Measurements from ENCODE around the gene TCF15.

Gene TCF15

DNA sequence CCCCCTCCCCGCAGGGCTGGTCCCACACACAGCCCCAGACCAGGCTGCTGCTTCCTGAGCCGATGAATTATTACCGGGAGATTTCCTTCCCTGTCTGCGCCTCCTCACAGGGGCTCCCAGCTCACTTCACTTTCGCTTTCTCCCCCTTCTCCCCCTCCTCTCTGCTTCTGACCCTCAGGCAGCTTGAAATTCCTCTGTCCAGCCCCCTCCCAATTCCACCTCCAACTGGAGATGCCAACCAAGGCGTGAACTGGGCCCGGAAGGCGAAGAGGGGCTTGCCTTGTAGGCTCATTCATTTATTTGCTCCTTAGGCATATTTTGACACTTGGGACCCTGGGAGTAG lies 1.7 kb upstream of the TCF15 start:
- DNase-seq (ENCODE audit: low spot score) (no peak), FAIRE-seq (no peak)

DNA sequence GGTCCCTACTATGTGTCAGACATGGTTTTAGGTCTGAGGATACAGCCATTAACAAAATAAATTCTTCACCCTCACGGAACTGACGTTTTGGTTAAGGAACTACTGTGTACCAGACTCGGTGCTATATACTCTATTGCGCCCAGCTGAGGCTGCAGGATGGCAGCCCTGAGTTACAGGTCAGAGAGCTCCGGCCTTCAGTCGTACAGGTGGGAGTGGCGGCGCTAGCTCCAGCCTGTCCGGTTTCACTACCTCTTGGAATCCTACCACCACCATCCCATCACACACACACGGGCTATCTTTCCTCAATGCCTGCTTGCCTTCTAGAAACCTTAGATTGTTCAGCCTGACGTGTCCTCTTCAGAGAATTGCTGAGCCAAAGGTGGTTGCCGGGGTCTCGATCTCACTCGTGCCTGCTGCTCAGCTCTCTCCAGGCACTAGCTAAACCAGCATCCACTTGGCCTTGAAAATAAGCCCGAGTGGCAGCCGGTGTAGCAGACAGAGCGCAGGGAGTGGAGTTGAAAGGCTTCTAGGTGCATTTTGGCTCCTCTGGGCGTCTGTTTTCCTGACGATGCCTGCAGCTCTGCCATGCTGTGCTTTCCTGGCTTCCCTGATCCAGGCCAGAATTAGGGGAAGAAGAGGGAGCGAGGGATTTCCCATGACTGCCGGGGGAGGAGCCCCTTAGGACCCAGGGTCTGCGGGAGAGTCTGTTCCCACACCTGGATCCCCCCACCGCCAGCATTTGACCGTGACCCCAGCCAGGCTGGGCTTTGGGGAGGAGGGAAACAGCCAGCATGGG lies 1.1 kb upstream of the TCF15 start:
- no peak for DNase-seq (ENCODE audit: low spot score)

DNA sequence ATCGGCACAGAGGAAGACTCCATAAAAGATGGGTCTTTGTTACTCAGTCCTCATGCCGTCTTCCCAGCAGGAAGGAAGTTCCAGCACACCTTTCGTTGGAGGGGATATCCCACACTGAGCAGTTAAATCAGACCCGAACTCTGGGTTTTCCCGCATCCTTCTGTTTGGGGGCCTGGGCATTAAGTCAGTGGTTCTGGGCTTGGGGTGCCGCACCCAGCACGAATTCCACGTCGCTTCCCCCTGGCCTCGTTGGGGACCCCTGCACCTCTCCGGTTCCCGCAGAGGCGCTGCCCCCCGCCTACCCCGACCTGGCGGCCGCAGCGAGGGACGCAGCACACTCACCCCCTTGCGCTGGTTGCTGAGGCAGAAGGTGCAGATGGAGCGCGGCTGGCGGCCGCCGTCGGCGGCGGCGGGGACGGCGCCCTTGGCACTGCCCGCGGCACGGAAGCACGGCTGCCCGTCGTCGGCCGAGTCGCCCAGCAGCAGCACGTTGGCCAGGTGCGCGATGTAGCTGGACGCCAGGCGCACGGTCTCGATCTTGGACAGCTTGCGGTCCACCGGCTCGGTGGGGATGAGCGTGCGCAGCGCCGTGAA lies 641 bp downstream of the TCF15 start:
- FAIRE-seq (no peak), DNase-seq (ENCODE audit: low spot score) (no peak)

More for the DNA sequence above, 1.1 kb upstream of the TCF15 start:
- FAIRE-seq, result no peak

DNA sequence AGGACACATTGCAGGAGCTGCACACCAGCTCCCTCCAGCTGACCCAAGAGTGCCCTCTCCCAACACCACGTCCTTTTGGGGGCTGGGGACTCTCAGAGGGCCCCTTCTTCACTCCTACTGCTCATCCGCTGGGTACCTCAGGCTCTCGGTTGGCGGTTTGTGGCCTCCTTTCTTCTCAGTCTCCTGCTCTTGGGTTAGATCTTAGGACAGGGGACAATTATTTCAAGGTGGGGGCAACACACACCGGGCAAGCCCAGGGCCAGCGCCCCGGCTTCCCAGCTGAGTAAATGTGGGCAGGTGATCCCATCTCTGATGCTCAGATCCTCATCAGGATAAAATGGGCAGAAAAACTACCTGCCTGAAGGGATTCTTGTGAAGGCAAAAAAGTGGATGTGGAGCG lies 1.1 kb downstream of the TCF15 start:
- FAIRE-seq, result no peak
- no peak for DNase-seq (ENCODE audit: low spot score)

DNA sequence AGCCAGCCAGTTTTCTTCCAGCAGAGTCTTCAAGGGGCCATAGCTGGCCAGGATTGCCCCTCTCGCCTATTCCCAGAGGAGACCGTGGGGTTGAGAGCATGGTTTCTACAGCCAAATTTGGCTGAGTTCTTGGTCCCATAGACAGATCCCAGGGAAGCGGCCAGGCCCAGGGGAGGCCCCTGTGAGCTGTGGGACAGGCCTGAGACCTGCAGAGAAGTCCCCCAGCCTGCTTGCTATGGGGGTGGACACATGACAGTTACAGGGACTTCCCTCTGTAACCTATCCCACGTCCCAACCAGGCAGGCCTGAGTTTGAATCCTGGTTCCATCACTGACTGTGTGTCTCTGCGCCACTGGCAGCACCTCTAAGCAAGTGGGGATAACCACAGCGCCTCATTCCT lies 2.6 kb downstream of the TCF15 start:
- DNase-seq (ENCODE audit: low spot score) (no peak), FAIRE-seq (no peak)

DNA sequence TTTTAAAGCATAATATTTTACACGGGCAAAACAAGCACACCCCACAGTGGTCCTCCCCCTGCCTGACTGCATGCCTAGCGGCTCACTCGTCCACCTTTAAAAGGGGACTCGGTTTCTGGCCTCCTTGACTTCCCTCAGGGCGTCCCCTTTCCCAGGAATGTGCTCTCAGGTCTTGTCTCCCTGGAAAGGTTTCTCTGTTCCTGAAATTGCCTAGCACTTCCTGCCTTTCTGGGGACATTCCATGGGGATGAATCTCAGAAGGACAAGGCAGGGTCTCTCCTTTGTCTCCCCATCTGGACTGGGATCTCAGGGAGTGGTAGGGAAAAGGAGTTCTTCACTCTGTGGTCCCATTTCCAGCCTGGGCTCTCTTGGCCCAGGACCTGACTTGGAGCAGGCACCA lies 4.9 kb downstream of the TCF15 start:
- DNase-seq (ENCODE audit: low spot score) (no peak), FAIRE-seq (no peak)

DNA sequence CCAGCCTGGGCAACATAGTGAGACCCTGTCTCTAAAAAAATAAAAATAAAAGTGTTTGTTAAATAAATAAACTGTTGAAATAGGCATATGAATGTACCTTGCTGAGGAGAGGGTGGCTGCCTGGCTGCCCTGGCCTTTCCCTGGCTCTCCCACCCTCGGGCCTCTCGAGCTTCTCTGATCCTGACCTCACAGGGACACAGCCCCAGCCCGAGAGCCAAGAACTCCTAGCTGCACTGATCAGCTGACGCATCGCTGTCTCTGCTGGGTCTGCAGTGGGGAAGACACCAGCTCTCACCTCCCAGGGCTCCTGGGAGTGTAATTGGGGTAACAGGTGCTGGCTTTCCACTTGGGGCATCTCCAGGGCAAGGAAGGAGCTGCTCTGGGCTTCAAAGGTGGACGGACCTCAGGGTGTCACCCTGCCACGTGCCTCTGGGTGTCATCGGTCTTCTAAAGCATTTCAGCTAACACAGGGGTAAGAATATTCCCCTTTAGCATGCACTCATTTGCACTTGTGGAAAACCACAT lies 6.9 kb downstream of the TCF15 start:
- FAIRE-seq (no peak), DNase-seq (ENCODE audit: low spot score) (no peak)

DNA sequence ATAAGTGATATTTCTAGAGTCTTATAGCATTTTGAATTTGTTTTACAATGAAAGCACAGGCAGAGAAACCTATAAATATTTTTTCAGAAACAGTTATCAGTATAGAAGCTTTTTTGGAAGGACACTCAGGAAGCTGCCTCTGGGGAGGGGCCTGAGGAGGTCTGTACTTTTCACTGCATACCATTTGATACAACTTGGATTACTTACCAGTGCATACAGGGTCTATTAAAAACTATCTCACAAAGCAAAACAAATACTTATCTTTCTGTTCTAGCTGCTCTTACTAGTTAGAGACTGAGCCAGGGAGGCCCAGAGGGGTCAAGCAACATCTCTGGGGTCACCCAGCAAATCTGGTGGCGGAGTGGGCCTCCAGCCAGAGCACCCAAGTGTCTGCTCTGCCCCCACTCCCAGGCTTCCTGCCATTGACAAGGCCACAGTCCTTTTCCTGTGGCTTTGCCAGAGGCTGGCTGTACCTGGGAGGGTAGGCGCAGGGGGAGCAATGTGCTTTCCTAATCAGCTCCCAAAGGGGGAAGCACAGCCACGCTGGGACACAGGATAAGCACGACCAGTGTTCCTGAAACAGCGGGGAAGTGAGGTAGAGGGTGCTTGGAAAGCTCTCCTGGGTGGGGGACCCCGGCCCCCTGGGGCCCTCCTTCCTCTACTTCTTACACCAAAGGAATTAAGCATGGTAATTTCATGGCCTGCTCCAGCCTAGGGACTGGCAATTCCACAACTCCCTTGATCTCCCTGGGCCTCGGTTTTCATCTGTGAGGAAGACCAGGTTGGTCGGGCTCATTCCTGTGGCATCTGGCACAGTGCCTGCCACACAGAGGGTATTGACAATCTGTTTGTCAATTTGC lies 7.8 kb downstream of the TCF15 start:
- FAIRE-seq (no peak), DNase-seq (ENCODE audit: low spot score) (no peak)

DNA sequence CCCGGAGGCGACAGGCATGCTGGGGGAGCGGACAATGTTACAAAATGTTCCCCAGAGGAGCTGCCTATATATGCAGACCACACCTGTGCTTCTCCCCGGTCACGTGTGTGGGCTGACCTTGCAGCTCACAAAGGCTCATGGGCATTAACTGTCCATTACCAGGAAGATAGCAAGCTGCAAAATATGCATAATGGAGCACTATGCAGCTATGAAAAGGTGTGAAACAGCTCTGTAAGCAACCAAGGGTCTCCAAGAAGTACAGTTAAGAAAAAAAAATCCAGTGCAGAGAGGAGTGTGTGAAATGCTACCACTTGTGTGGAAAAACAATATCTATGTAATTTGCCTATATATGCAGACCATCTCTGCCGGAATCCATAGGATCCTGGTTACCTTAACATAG lies 9.4 kb downstream of the TCF15 start:
- FAIRE-seq (no peak), DNase-seq (ENCODE audit: low spot score) (no peak)

DNA sequence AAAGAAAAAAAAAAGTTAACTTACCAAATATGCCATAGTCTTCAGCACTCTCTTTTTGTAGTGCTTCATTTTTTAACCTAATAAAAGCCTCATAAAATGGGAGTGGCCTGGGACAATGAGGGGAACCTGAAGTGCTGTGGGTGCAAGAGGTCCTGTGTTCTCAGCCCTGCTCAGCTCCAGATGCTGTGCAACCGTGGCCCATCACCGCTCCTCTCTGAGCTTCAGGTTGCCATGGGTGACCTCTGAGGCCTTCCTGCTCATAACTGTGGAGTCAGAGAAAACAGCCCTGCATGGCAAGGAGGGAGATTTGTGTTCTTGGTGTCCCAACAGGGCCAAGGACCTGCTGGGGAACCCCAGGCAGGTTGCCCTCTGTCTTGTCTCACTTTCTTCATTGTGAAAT lies 10.0 kb downstream of the TCF15 start:
- DNase-seq (ENCODE audit: low spot score) (no peak), FAIRE-seq (no peak)

DNA sequence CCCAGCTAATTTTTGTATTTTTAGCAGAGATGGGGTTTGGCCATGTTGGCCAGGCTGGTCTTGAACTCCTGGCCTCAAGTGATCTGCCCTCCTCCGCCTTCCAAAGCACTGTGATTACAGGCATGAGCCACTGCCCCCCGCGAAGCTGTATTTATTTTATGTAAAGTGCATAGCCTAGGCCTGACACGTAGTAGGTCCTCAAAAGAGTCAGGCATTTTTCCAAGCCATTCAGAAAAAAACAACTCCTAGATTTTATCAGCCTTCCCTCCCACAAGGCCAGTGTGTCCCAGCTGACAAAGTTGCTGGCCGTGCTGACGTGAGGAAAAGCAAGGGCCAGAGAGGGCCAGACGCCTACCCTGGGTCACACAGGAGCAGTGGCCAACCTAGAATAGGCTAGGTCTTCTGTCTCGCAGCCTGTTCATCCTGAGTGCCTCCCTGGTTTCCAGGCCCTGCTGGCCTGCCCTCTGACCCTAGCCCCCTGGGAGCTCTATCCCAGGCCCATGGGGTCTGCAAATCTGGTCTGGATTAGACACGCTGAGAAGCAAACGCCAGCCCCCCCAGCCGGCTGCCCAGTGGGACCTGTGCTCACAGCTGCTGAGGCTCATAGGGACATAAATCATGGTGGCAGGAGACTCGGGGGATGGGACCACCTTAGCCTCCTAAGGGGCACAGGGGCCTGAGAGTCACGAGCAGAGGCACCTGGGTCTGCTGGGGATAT lies 11.8 kb downstream of the TCF15 start:
- DNase-seq (ENCODE audit: low spot score) (no peak), FAIRE-seq (no peak)

DNA sequence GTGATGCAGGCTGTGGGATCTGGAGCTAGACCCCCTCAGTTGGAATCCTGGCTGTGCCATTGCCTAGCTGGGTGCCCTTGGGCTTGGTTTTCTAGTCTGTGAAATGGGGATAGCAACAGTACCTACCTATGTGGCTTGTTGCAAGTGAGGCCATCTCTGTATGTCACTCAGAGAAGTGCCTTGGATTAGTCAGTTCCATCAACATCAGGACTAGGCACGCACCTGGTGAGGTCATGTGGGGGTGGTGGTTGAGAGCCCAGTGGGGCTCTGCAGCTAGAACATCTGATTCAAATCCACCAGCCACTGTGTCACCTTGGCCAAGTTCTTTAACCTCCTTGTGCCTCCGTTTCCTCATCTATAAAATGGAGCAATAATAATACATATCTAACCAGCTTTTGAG lies 12.5 kb downstream of the TCF15 start:
- DNase-seq (ENCODE audit: low spot score), result no peak
- no peak for FAIRE-seq

DNA sequence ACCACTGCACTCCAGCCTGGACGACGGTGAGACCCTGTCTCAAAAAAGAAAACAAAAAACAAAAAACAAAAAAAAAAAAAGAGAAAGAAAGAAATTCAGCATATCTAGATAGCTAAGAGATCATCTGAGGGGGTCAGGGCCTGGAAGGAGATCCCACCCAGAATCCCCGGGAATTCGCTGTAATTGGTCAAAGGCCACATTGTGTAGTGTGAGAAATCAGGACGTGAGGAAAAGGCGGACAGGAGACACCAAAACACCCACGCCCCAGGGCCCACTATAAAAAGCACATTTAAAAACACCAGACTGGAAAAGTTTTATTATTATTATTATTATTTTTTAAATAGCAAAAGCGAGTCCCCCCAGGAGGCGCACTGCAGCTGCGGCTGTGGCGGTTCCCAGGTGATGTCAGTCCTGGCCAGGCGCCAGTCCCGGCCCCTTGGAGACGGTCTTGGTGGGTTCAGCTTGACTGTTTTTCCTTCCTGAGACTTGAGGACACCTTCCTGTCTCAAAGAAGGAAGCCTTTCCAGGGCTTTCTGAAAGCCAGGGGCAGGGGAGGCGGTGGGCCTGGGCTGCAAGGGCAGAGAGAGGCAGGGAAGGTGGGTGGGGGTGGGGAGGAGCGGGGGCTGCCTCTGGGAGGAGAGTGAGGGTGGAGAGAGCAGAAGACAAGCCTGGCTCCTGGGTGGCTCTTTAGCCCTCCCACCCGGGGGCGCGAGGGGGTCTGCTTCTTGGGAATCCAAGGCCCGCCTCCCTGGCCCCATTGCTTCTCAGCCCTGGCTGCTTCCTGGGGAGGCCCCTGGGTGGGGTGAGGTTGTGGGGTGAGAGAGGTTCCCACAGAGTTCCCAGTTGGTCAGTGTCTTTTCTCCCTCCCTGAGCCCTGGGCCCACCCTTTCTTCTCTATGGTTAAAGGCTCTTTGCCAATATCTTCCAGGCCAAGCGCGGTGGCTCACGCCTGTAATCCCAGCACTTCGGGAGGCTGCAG lies 14.5 kb downstream of the TCF15 start:
- no peak for DNase-seq (ENCODE audit: low spot score)
- FAIRE-seq, result no peak

DNA sequence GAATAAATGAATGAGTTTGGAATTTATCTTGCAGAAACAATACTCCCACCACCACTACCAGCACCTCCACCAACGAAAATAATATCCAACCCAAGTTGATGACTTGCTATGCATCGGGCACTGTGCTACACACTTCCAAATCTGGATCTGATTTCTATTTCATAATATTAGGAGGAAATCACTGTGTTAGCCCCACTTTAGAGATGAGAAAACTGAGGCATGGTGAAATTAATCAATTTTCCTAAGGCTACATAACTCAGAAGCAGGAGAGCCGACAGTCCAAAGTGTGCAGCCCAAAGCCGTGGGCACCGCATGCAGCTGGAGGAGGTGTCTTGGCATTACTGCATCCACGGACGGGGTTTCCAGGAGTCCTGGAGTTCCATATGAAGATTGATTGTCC lies 17.6 kb downstream of the TCF15 start:
- no peak for DNase-seq (ENCODE audit: low spot score)
- no peak for FAIRE-seq

DNA sequence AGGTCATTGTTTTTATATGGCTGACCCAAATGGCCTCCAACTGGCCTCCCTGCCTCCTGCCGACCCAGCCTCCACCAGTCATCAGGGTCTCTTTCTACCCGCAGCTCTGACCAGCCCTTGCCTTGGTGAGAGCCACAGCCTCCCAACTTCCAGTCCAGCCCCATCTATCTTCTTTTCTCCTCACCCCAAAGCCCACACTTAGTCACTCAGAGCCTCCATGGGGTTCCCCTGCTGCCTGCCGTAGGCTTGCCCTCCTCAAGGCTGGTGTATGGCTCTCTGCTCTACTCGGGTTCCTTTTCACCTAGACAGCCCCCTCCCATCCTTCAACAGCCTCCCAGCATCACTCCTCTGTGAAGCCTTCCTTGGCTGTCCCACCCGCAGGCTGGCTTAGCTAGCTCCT lies 18.2 kb downstream of the TCF15 start:
- DNase-seq (ENCODE audit: low spot score) (no peak), FAIRE-seq (no peak)

DNA sequence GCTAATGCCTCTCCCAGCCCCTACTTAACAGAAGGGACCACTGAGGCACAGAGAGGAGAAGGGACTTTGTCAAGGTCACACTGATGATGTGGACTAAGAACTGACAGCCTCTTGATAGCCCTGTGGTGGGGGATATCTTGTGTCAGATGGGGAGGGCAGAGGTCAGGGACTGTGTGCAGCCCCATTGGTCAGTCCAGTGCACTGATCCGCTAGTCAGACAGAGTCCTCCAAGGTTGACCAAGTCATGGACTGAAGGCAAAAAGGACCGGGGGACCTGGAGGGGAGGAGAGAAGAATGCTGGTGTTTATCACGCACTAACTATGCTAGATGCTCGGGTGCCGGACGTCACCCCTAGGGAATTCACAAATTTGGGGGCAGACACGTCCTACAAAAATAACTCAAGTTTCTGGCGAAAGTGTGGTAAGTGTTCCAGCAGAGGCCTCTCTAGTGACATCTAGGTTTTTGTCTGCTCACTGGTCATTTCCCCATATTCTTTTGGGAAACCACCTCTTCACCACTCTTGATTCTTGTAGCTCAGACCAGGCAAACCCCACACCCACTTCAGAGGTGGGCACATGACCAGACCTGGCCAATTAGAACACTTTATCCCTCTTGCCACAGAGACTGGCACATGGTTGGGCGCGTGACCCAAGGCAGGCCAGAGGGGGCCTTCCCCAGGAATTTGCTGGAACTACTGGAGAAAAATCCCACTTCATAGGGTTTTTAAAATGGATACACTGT lies 21.0 kb downstream of the TCF15 start:
- no peak for FAIRE-seq
- DNase-seq (ENCODE audit: low spot score), result no peak

DNA sequence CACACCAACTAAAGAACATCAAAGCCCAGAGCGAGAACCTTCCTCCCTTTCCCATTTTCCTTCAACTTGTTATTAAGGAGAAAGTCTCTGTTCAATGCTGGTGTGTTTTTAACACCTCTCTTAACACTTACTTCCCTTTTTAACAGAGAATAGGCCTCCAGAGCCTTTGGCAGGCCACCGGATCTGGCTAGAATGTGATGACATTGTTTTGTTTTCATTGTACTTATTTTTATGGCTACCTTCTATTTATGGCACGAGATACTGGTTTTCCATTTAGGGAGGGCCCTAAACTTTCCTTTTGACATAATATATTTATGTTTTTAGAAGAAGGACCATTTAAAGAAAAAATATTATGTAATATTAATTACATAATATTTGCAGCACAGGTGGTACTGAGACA lies 21.6 kb downstream of the TCF15 start:
- no peak for FAIRE-seq
- DNase-seq (ENCODE audit: low spot score), result no peak

DNA sequence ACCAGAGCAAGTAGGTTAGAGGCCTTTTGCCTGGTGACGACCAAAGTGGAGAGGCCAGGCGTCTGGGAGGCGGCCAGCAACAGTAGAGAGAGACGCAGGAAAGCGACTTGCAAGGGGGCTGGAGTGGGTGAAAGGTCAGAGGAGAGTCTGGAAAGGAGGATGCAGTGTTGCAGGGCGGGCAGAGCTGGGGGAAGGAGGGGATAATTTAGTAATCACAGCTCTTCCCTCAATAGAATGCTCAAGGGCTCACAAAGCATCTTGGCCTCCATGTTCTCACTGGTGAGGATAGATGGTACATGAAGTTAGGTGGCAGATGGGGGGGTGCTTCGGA lies 25.2 kb downstream of the TCF15 start:
- DNase-seq (ENCODE audit: low spot score), result no peak

DNA sequence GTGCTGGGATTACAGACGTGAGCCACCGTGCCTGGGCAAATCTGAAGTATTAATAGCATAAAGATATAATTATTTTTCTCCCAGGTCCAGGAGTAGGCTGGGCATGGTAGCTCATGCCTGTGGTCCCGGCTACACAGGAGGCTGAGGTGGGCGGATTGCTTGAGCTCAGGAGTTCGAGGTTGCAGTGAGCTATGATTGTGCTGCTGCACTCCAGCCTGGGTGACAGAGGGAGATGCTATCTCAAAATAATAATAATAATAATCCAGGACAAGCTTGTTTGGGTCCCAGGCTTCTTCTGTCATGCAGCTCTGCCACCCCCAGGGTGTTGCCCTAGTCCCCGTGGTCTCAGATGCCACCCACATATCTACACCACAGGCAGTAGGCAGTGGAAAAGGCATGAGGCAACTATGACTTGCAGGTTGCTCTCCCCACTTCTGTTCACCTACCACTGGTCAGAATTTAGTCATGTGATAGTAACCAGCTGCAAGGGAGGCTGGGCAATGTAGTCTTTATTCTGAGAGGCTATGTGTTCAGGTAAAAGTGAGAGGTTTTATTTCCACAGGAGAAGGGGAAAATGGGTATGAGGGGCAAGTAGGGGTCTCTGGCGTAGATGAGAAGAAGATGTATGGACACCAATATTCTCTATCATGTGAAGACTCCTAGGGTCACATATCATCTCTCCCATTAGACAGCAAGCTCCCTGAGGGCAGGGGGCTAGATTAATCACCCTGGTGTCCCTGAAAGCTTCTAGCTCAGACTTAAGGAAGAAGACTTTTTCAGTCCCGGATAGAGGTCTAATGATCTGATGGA lies 25.7 kb downstream of the TCF15 start:
- DNase-seq (ENCODE audit: low spot score), result no peak
- no peak for FAIRE-seq

More for the DNA sequence above, 25.2 kb downstream of the TCF15 start:
- FAIRE-seq, result no peak
